GM12878 (cell line): ENCODE measurements around the gene OSCP1. TPM values are rescaled to one million over a fixed set of nuclear protein-coding genes. Genes with fewer than 3 reads are reported as not detected.

Source experiments
- ATAC-seq: fragments of 200-7000 bp; cut with Tn5 transposase; 3 replicates; pipeline ENCODE4 v1.9.1; 2020; ENCODE audit warnings: mild to moderate bottlenecking, moderate library complexity
- BruUV-seq: library from RNA; stranded (reverse); fragments of 400-500 nt; replicated peaks from 2 replicates; lab custom pipeline; 2021; lab: Mats Ljungman, UMichigan
- CTCF ChIA-PET: fragments of 300-600 bp; sonication (Branson Sonifier 250); formaldehyde crosslinking; extraction: SDS; loops from one replicate; lab custom pipeline; 2021; ENCODE audit warnings: inconsistent platforms; lab: Yijun Ruan, JAX
- POLR2A ChIA-PET: fragments of 350-600 bp; formaldehyde crosslinking; extraction: SDS; loops from one replicate; lab custom pipeline; 2021; ENCODE audit warnings: inconsistent platforms; lab: Charles Lee
- RAD21 ChIA-PET: fragments of 300-600 bp; sonication (Branson Sonifier 250); formaldehyde crosslinking; loops from one replicate; lab custom pipeline; 2023; ENCODE audit warnings: antibody characterized with exemption; ENCODE audit not compliant: unreplicated experiment; lab: Charles Lee
- SMC1A ChIA-PET: fragments of 300-600 bp; sonication (Branson Sonifier 250); formaldehyde crosslinking; loops from one replicate; lab custom pipeline; 2023; ENCODE audit not compliant: unreplicated experiment, uncharacterized antibody; lab: Charles Lee
- DNase-seq: peaks from one replicate; pipeline ENCODE4 v3.0.0-alpha.2; 2011; ENCODE audit warnings: low read depth, low spot score
- FAIRE-seq: peaks from 3 replicates; lab custom pipeline; 2011; peaks lifted over from hg19 to GRCh38; lab: Jason Lieb, UNC
- H2AFZ ChIP-seq: 2 replicates; pipeline ENCODE4 v1.6.0; 2011; ENCODE audit warnings: low read depth, low read length, control low read depth; ENCODE audit not compliant: control insufficient read depth
- H3K27ac ChIP-seq: 2 replicates; pipeline ENCODE4 v1.5.1; 2011; ENCODE audit warnings: control low read depth; ENCODE audit not compliant: control insufficient read depth, insufficient read depth
- H3K27me3 ChIP-seq, 2 experiments: replicated peaks in 1 of 2; 2 replicates each; pipeline versions ENCODE4 v1.6.0 to v1.6.1; 2011; ENCODE audit warnings: low read length in 1 of 2; ENCODE audit not compliant: control insufficient read depth in 2 of 2, insufficient read depth in 2 of 2
- H3K36me3 ChIP-seq, 2 experiments: 2 replicates each; pipeline ENCODE4 v1.5.1; 2011; ENCODE audit warnings: low read length in 1 of 2; ENCODE audit not compliant: control insufficient read depth in 2 of 2, insufficient read depth in 2 of 2
- H3K4me1 ChIP-seq: 2 replicates; pipeline ENCODE4 v1.6.1; 2011; ENCODE audit warnings: mild to moderate bottlenecking, low read length, moderate library complexity, mixed read lengths; ENCODE audit not compliant: control insufficient read depth, insufficient read depth
- H3K4me2 ChIP-seq: 2 replicates; pipeline ENCODE4 v1.6.0; 2011; ENCODE audit warnings: control low read depth; ENCODE audit not compliant: control insufficient read depth, insufficient read depth
- H3K4me3 ChIP-seq: fragments of 200-600 bp; sonication (generic); 2 replicates; pipeline ENCODE4 v1.5.1; 2016
- H3K79me2 ChIP-seq: 2 replicates; pipeline ENCODE4 v1.6.0; 2011; ENCODE audit warnings: low read length; ENCODE audit not compliant: control insufficient read depth, insufficient read depth
- H3K9ac ChIP-seq: 2 replicates; pipeline ENCODE4 v1.8.0; 2011; ENCODE audit warnings: low read length, control low read depth, mixed read lengths; ENCODE audit not compliant: control insufficient read depth, insufficient read depth
- H3K9me3 ChIP-seq: replicated peaks from 3 replicates; pipeline ENCODE4 v1.5.1; 2011; ENCODE audit warnings: mild to moderate bottlenecking, low read length; ENCODE audit not compliant: control insufficient read depth, insufficient read depth
- H4K20me1 ChIP-seq: 2 replicates; pipeline ENCODE4 v1.6.0; 2011; ENCODE audit not compliant: control insufficient read depth, insufficient read depth
- ATF3 ChIP-seq: IDR thresholded peaks from 2 replicates; pipeline ENCODE4 v1.6.1; 2011; ENCODE audit warnings: low read depth, mild to moderate bottlenecking, low read length, moderate library complexity, borderline replicate concordance; ENCODE audit errors: extremely low read depth
- BHLHE40 ChIP-seq, 2 experiments: fragments of 450-650 bp in 1 of 2; IDR thresholded peaks; 2 replicates each; pipeline ENCODE4 v1.6.1; 2011 to 2017; ENCODE audit warnings: low read depth in 2 of 2, borderline replicate concordance in 1 of 2, improper control_type of control experiment in 1 of 2, low read length in 1 of 2, mild to moderate bottlenecking in 1 of 2
- CHD4 ChIP-seq: fragments of 200-600 bp; sonication (generic); IDR thresholded peaks from 2 replicates; pipeline ENCODE4 v1.6.1; 2016; ENCODE audit warnings: mild to moderate bottlenecking
- ETV6 ChIP-seq, 2 experiments: fragments of 450-650 bp in 1 of 2; IDR thresholded peaks in 1 of 2; conservative IDR thresholded peaks in 1 of 2; 2 replicates each; pipeline ENCODE4 v1.6.1; 2014; ENCODE audit warnings: antibody characterized with exemption in 1 of 2, borderline replicate concordance in 1 of 2, low read depth in 1 of 2, mild to moderate bottlenecking in 1 of 2, moderate library complexity in 1 of 2
- HDGF ChIP-seq: fragments of 450-650 bp; IDR thresholded peaks from 2 replicates; pipeline ENCODE4 v1.6.1; 2016; ENCODE audit warnings: antibody characterized with exemption
- IKZF1 ChIP-seq: fragments of 450-650 bp; conservative IDR thresholded peaks from 2 replicates; pipeline ENCODE4 v1.6.1; 2017; ENCODE audit warnings: antibody characterized with exemption, mild to moderate bottlenecking
- JUNB ChIP-seq: IDR thresholded peaks from 2 replicates; pipeline ENCODE4 v1.6.1; 2016; ENCODE audit warnings: antibody characterized with exemption, mild to moderate bottlenecking
- POU2F2 ChIP-seq: IDR thresholded peaks from 3 replicates; pipeline ENCODE4 v1.6.1; 2011; ENCODE audit warnings: low read depth, mild to moderate bottlenecking, low read length, borderline replicate concordance
- SMAD1 ChIP-seq: fragments of 450-650 bp; IDR thresholded peaks from 2 replicates; pipeline ENCODE4 v1.6.1; 2018; ENCODE audit warnings: mild to moderate bottlenecking, low read depth; ENCODE audit not compliant: partially characterized antibody
- SREBF1 ChIP-seq: IDR thresholded peaks from 2 replicates; pipeline ENCODE4 v1.6.1; 2012; ENCODE audit warnings: mild to moderate bottlenecking, low read length
- SRF ChIP-seq, 2 experiments: IDR thresholded peaks; 2 replicates each; pipeline ENCODE4 v1.6.1; 2011; ENCODE audit warnings: low read depth in 2 of 2, low read length in 2 of 2, mild to moderate bottlenecking in 1 of 2, moderate library complexity in 1 of 2
- USF1 ChIP-seq: IDR thresholded peaks from 2 replicates; pipeline ENCODE4 v1.6.1; 2011; ENCODE audit warnings: borderline replicate concordance, low read depth, mild to moderate bottlenecking, moderate library complexity, mixed read lengths, low read length; ENCODE audit not compliant: insufficient read depth; ENCODE audit errors: extremely low read length
- WGBS: methylation state at CpG from one replicate; pipeline ENCODE4 v1.1.6; 2016; ENCODE audit warnings: low lambda C conversion rate; ENCODE audit not compliant: insufficient replicate concordance, insufficient coverage; ENCODE audit errors: missing lambda C conversion rate; 5-methylcytosine and 5-hydroxymethylcytosine counted together
- in situ Hi-C: fragments of 300-500 bp; cut with MboI; formaldehyde crosslinking; loops from 9 replicates; pipeline ENCODE4 v1.14.3; 2018; ENCODE audit warnings: mixed read lengths
- intact Hi-C: fragments of 100-400 bp; cut with micrococcal nuclease; formaldehyde crosslinking; loops from one replicate; pipeline ENCODE4 v1.14.2; 2022; ENCODE audit not compliant: unreplicated experiment
- polyA plus RNA-seq, 11 experiments: library from polyadenylated mRNA; depleted of rRNA in 4 of 11; unstranded in 6 of 11; stranded (reverse) in 5 of 11; fragments of >200 nt; fragmentation: Nextera tagmentation in 4 of 11; fragmentation: Illumina TruSeq in 1 of 11; extraction: Ambion mirVana in 4 of 11; extraction: Trizol in 1 of 11; gene quantifications; 1 replicate in 1 of 11; 2 replicates in 10 of 11; pipeline versions ENCODE4 v1.2.1 to v1.2.3, GENCODE V29; 2011 to 2016; ENCODE audit warnings: inconsistent platforms in 2 of 11, missing spikeins in 2 of 11, low read depth in 1 of 11
- total RNA-seq, 4 experiments: library from RNA; depleted of rRNA in 3 of 4; stranded (reverse); fragments of >200 nt in 3 of 4; fragmentation: Illumina TruSeq in 1 of 4; extraction: Trizol in 1 of 4; gene quantifications; 2 replicates each; pipeline versions ENCODE4 v1.2.1 to v1.2.3, GENCODE V29; 2013 to 2021

OSCP1 gene
- total and polyA plus RNA-seq, 10 of the 15 experiments (the other 5 are each of a cell fraction or from before 2014, with no cell fraction given), result 1.8 to 5.9 (median 3.0) TPM

GRCh38 chr1:36486093-36486438 is 35.8 kb upstream of the OSCP1 start (continued):
- TF ChIP-seq USF1, result no peak
- no peak for TF ChIP-seq SRF (IDR thresholded peaks at IDR 0.05; ENCODE audit: low read depth in 2 of 2, low read length in 2 of 2)
- no peak for TF ChIP-seq CHD4
- no peak for TF ChIP-seq JUNB
- TF ChIP-seq SREBF1, result no peak
- TF ChIP-seq, all 136 proteins: peak for 0

- ATAC-seq, result no peak
- Histone ChIP-seq H3K9ac (no peak overlapping the region), H2AFZ (no peak overlapping the region), H3K4me1 (peaks cover 6% of the 10 kb centered on the region; the same call in 1 of the 2 replicates)
- TF ChIP-seq BHLHE40 (IDR thresholded peaks at IDR 0.05; ENCODE audit: borderline replicate concordance in 1 of 2, low read depth in 2 of 2, low read length in 1 of 2) (no peak), SMAD1 (no peak), HDGF (no peak), IKZF1 (no peak), ATF3 (no peak), POU2F2 (no peak), ETV6 (conservative IDR thresholded peaks at IDR 0.05 in 1 of 2, IDR thresholded peaks at IDR 0.05 in 1 of 2; ENCODE audit: borderline replicate concordance in 1 of 2, low read depth in 1 of 2) (no peak)
- TF ChIP-seq, all 136 proteins: peak for 0
- Histone ChIP-seq H3K27me3 (peaks cover 0 to 3% of the 10 kb centered on the region in 2 experiments; a peak in 3 of 4 replicates), H3K4me3 (no peak overlapping the region), H3K79me2 (no peaks in the 10 kb centered on the region), H4K20me1 (no peaks in the 10 kb centered on the region), H3K27ac (no peak overlapping the region), H3K9me3 (no peaks in the 10 kb centered on the region), H3K36me3 (no peaks in the 10 kb centered on the region), H3K4me2 (no peak overlapping the region)
- no peak for FAIRE-seq
- ChIA-PET SMC1A (no interaction called here), POLR2A (interaction anchor here (0.6 kb wide), 1 partner anchor 948 kb away, joined by 5 read pairs; no protein-coding TSS in a partner anchor), RAD21 (no interaction called here), CTCF (no interaction called here)
- in situ Hi-C loops (no loop called here), intact Hi-C loops (no loop called here)
- no peak for DNase-seq
- BruUV-seq, result no TSS peak
- WGBS, result 46% methylated on average over 2 of the region's 2 CpGs
These were observed 33.8 kb upstream of the OSCP1 start for GRCh38 chr1:36484099-36484498.
